CD4-positive, alpha-beta memory T cell (primary cell): ENCODE data around the gene PDS5B. TPM values are rescaled to one million over a fixed set of nuclear protein-coding genes. Genes with fewer than 3 reads are reported as not detected.

ENCODE experiments used
- CTCF ChIA-PET: fragments of 350-600 bp; sonication (Branson Sonifier 250); formaldehyde crosslinking; loops from one replicate; lab custom pipeline; 2021; ENCODE audit warnings: inconsistent platforms; ENCODE audit not compliant: partially characterized antibody; lab: Charles Lee
- POLR2A ChIA-PET: fragments of 350-600 bp; sonication (Branson Sonifier 250); formaldehyde crosslinking; loops from one replicate; lab custom pipeline; 2021; ENCODE audit not compliant: partially characterized antibody; lab: Charles Lee
- DNase-seq, 5 donors: peaks; one replicate each; pipeline versions ENCODE4 v3.0.0 to v3.0.0-alpha.2; 2020 to 2022; ENCODE audit warnings: mixed read lengths in 1 of 5
- H3K27ac ChIP-seq: one replicate; pipeline ENCODE4 v1.7.0; 2013; ENCODE audit warnings: low read depth, low read length
- H3K27me3 ChIP-seq: 2 replicates; pipeline ENCODE4 v1.7.0; 2013; ENCODE audit warnings: mild to moderate bottlenecking, low read length, moderate library complexity; ENCODE audit not compliant: insufficient read depth
- H3K36me3 ChIP-seq: 2 replicates; pipeline ENCODE4 v1.7.0; 2013; ENCODE audit warnings: mild to moderate bottlenecking, low read length, moderate library complexity; ENCODE audit not compliant: insufficient read depth
- H3K4me1 ChIP-seq: 2 replicates; pipeline ENCODE4 v1.7.0; 2013; ENCODE audit warnings: mild to moderate bottlenecking, low read length, moderate library complexity; ENCODE audit not compliant: insufficient read depth
- H3K4me3 ChIP-seq, 2 donors: one replicate each; pipeline ENCODE4 v1.7.0; 2013; ENCODE audit warnings: low read length in 2 of 2, mild to moderate bottlenecking in 1 of 2
- H3K9me3 ChIP-seq, 2 donors: one replicate each; pipeline ENCODE4 v1.7.0; 2013; ENCODE audit warnings: low read length in 2 of 2, control low read depth in 1 of 2; ENCODE audit not compliant: control insufficient read depth in 1 of 2
- H3K27ac Mint-ChIP-seq, 7 donors: one replicate each; pipeline ENCODE4 v1.8.0; 2020 to 2021; ENCODE audit warnings: mixed read lengths in 7 of 7, mild to moderate bottlenecking in 6 of 7, inconsistent platforms in 3 of 7, moderate library complexity in 3 of 7
- H3K27me3 Mint-ChIP-seq, 2 donors: one replicate each; pipeline ENCODE4 v1.8.0; 2020 to 2021; ENCODE audit warnings: mixed read lengths in 2 of 2
- H3K36me3 Mint-ChIP-seq, 2 donors: one replicate each; pipeline ENCODE4 v1.8.0; 2020 to 2021; ENCODE audit warnings: mixed read lengths in 2 of 2, inconsistent platforms in 1 of 2, mild to moderate bottlenecking in 1 of 2
- H3K4me1 Mint-ChIP-seq, 4 donors: one replicate each; pipeline ENCODE4 v1.8.0; 2020 to 2021; ENCODE audit warnings: mixed read lengths in 4 of 4, mild to moderate bottlenecking in 1 of 4
- H3K4me3 Mint-ChIP-seq, 8 donors: one replicate each; pipeline ENCODE4 v1.8.0; 2020 to 2021; ENCODE audit warnings: mixed read lengths in 8 of 8, mild to moderate bottlenecking in 7 of 8, moderate library complexity in 6 of 8, inconsistent platforms in 3 of 8
- H3K9me3 Mint-ChIP-seq, 8 donors: one replicate each; pipeline ENCODE4 v1.8.0; 2020 to 2021; ENCODE audit warnings: mixed read lengths in 8 of 8, mild to moderate bottlenecking in 5 of 8, inconsistent platforms in 3 of 8, moderate library complexity in 1 of 8
- intact Hi-C: fragments of 100-400 bp; cut with micrococcal nuclease; formaldehyde crosslinking; loops from one replicate; pipeline ENCODE4 v1.15.1; 2023
- polyA plus RNA-seq, 2 donors: library from polyadenylated mRNA; unstranded; fragments of 300-500 nt; fragmentation: Illumina TruSeq; gene quantifications; one replicate each; pipeline ENCODE4 v1.2.3, GENCODE V29; 2021
- total RNA-seq, 2 experiments: library from RNA; stranded (reverse); gene quantifications; one replicate each; pipeline ENCODE4 v1.2.3, GENCODE V29; 2021

Gene PDS5B
- total and polyA plus RNA-seq, 4 experiments from 2014 or later = 28.7 to 56.3 (median 42.4) TPM

GRCh38 chr13:32600890-32601289 lies 14.6 kb downstream of the PDS5B start:
- DNase-seq = no peak
- H3K36me3 Mint-ChIP-seq = peaks cover 15 to 20% of the 10 kb centered on the region in 2 donors
- H3K9me3 Mint-ChIP-seq = peaks cover 0 to 23% (median 14%) of the 10 kb centered on the region in 8 donors
- no peaks in the 10 kb centered on the region for H3K36me3 ChIP-seq
- ChIA-PET CTCF (interaction anchor here (1.0 to 1.7 kb wide), 6 partner anchors 12 to 50 kb away, joined by 3 to 9 read pairs (median 4); no protein-coding TSS in a partner anchor), POLR2A (no interaction called here)
- no peaks in the 10 kb centered on the region for H3K27me3 Mint-ChIP-seq
- no peaks in the 10 kb centered on the region for H3K9me3 ChIP-seq
- intact Hi-C loops = no loop called here
- peak overlapping the region in 1 of 7 donors; percentile 5 for H3K27ac Mint-ChIP-seq
- H3K4me3 Mint-ChIP-seq = peak overlapping the region in 2 of 8 donors; percentile 11 to 44
- peaks cover 32 to 63% (median 52%) of the 10 kb centered on the region in 4 donors for H3K4me1 Mint-ChIP-seq
- H3K4me1 ChIP-seq = peaks cover 23% of the 10 kb centered on the region
- H3K27me3 ChIP-seq = no peaks in the 10 kb centered on the region
- no peak overlapping the region for H3K4me3 ChIP-seq
- H3K27ac ChIP-seq = no peak overlapping the region

GRCh38 chr13:32609428-32609827 lies 23.2 kb downstream of the PDS5B start:
- peak overlapping the region in 1 of 7 donors; percentile 83 for H3K27ac Mint-ChIP-seq
- CTCF ChIA-PET = no interaction called here
- no peaks in the 10 kb centered on the region for H3K27me3 ChIP-seq

GRCh38 chr13:32610538-32610937 lies 24.3 kb downstream of the PDS5B start:
- H3K36me3 Mint-ChIP-seq = peaks cover 20 to 23% of the 10 kb centered on the region in 2 donors
- H3K27me3 ChIP-seq = no peaks in the 10 kb centered on the region
- peaks cover 35 to 69% (median 50%) of the 10 kb centered on the region in 4 donors for H3K4me1 Mint-ChIP-seq
- no peaks in the 10 kb centered on the region for H3K9me3 ChIP-seq
- no peak overlapping the region for H3K4me3 ChIP-seq
- DNase-seq = no peak
- CTCF ChIA-PET = no interaction called here
- POLR2A ChIA-PET = no interaction called here
- no peaks in the 10 kb centered on the region for H3K36me3 ChIP-seq
- peaks cover 0 to 43% (median 22%) of the 10 kb centered on the region in 8 donors for H3K9me3 Mint-ChIP-seq
- no peaks in the 10 kb centered on the region for H3K27me3 Mint-ChIP-seq
- no peak overlapping the region for H3K4me3 Mint-ChIP-seq
- peaks cover 5% of the 10 kb centered on the region for H3K4me1 ChIP-seq
- peak overlapping the region in 1 of 7 donors; percentile 24 for H3K27ac Mint-ChIP-seq
- H3K27ac ChIP-seq = no peak overlapping the region
- intact Hi-C loops = no loop called here

More at GRCh38 chr13:32609428-32609827, 23.2 kb downstream of the PDS5B start:
- Mint-ChIP-seq H3K4me1 (peaks cover 38 to 72% (median 57%) of the 10 kb centered on the region in 4 donors), H3K36me3 (peaks cover 22 to 31% of the 10 kb centered on the region in 2 donors), H3K4me3 (peak overlapping the region in 2 of 8 donors; percentile 5 to 16), H3K27me3 (no peaks in the 10 kb centered on the region), H3K9me3 (peaks cover 0 to 48% (median 26%) of the 10 kb centered on the region in 8 donors)
- no peak overlapping the region for H3K27ac ChIP-seq
- H3K9me3 ChIP-seq = no peaks in the 10 kb centered on the region
- H3K4me3 ChIP-seq = no peak overlapping the region
- POLR2A ChIA-PET = no interaction called here
- intact Hi-C loops = no loop called here
- DNase-seq = no peak
- H3K36me3 ChIP-seq = no peaks in the 10 kb centered on the region
- peaks cover 5% of the 10 kb centered on the region for H3K4me1 ChIP-seq

- Mint-ChIP-seq H3K27me3 (no peaks in the 10 kb centered on the region), H3K4me3 (peak overlapping the region in 1 of 8 donors; percentile 14), H3K27ac (peak overlapping the region in 1 of 7 donors; percentile 24), H3K36me3 (peaks cover 18 to 23% of the 10 kb centered on the region in 2 donors), H3K9me3 (peaks cover 0 to 41% (median 21%) of the 10 kb centered on the region in 8 donors), H3K4me1 (peaks cover 35 to 65% (median 48%) of the 10 kb centered on the region in 4 donors)
- Histone ChIP-seq H3K27ac (no peak overlapping the region), H3K9me3 (no peaks in the 10 kb centered on the region), H3K4me1 (peaks cover 5% of the 10 kb centered on the region), H3K4me3 (no peak overlapping the region), H3K27me3 (no peaks in the 10 kb centered on the region), H3K36me3 (no peaks in the 10 kb centered on the region)
- CTCF ChIA-PET = no interaction called here
- intact Hi-C loops = no loop called here
- POLR2A ChIA-PET = no interaction called here
- DNase-seq = no peak
Measured at GRCh38 chr13:32610977-32611376, 24.7 kb downstream of the PDS5B start.

GRCh38 chr13:32616883-32617511 lies 30.7 kb downstream of the PDS5B start:
- DNase-seq = no peak
- Histone ChIP-seq H3K27me3 (no peaks in the 10 kb centered on the region), H3K27ac (no peak overlapping the region), H3K4me3 (no peak overlapping the region), H3K36me3 (no peaks in the 10 kb centered on the region), H3K9me3 (no peaks in the 10 kb centered on the region), H3K4me1 (no peaks in the 10 kb centered on the region)
- Mint-ChIP-seq H3K4me3 (no peak overlapping the region), H3K27me3 (no peaks in the 10 kb centered on the region), H3K4me1 (peaks cover 18 to 45% (median 31%) of the 10 kb centered on the region in 4 donors), H3K9me3 (peaks cover 0 to 51% (median 27%) of the 10 kb centered on the region in 8 donors), H3K36me3 (peaks cover 29 to 40% of the 10 kb centered on the region in 2 donors), H3K27ac (no peak overlapping the region)
- ChIA-PET POLR2A (no interaction called here), CTCF (interaction anchor here (0.9 kb wide), 1 partner anchor 28 kb away, joined by 3 read pairs; no protein-coding TSS in a partner anchor)
- intact Hi-C loops = no loop called here

GRCh38 chr13:32622827-32623226 lies 36.6 kb downstream of the PDS5B start:
- H3K27me3 ChIP-seq = no peaks in the 10 kb centered on the region
- ChIA-PET CTCF (interaction anchor here (0.9 to 2.0 kb wide), 2 partner anchors 17 to 30 kb away, joined by 3 to 5 read pairs; no protein-coding TSS in a partner anchor), POLR2A (no interaction called here)
- Mint-ChIP-seq H3K27me3 (no peaks in the 10 kb centered on the region), H3K27ac (no peak overlapping the region), H3K9me3 (peaks cover 0 to 46% (median 29%) of the 10 kb centered on the region in 8 donors), H3K4me1 (peaks cover 20 to 53% (median 36%) of the 10 kb centered on the region in 4 donors), H3K36me3 (peaks cover 19 to 30% of the 10 kb centered on the region in 2 donors), H3K4me3 (peak overlapping the region in 1 of 8 donors; percentile 22)
- no peak overlapping the region for H3K4me3 ChIP-seq
- DNase-seq = no peak
- H3K27ac ChIP-seq = no peak overlapping the region
- H3K9me3 ChIP-seq = peaks cover 0 to 6% of the 10 kb centered on the region in 2 donors
- intact Hi-C loops = no loop called here
- peaks cover 21% of the 10 kb centered on the region for H3K4me1 ChIP-seq
- H3K36me3 ChIP-seq = no peaks in the 10 kb centered on the region

GRCh38 chr13:32624441-32624840 lies 38.2 kb downstream of the PDS5B start:
- peaks cover 21% of the 10 kb centered on the region for H3K4me1 ChIP-seq
- Mint-ChIP-seq H3K27me3 (no peaks in the 10 kb centered on the region), H3K9me3 (peaks cover 0 to 38% (median 27%) of the 10 kb centered on the region in 8 donors), H3K27ac (peak overlapping the region in 1 of 7 donors; percentile 66), H3K36me3 (peaks cover 15 to 23% of the 10 kb centered on the region in 2 donors), H3K4me3 (peak overlapping the region in 1 of 8 donors; percentile 46), H3K4me1 (peaks cover 18 to 46% (median 33%) of the 10 kb centered on the region in 4 donors)
- H3K9me3 ChIP-seq = peaks cover 0 to 6% of the 10 kb centered on the region in 2 donors
- H3K27me3 ChIP-seq = no peaks in the 10 kb centered on the region
- DNase-seq = no peak
- no peak overlapping the region for H3K27ac ChIP-seq
- POLR2A ChIA-PET = no interaction called here
- H3K4me3 ChIP-seq = no peak overlapping the region
- intact Hi-C loops = no loop called here
- CTCF ChIA-PET = interaction anchor here (1.0 to 1.1 kb wide), 3 partner anchors 11 to 24 kb away, joined by 3 to 6 read pairs (median 3); no protein-coding TSS in a partner anchor
- H3K36me3 ChIP-seq = no peaks in the 10 kb centered on the region
